HepG2 (cell line): ENCODE measurements around the gene BMP2K. TPM values are rescaled to one million over a fixed set of nuclear protein-coding genes. Genes with fewer than 3 reads are reported as not detected.

Source experiments
- ATAC-seq: fragments of 200-7000 bp; cut with Tn5 transposase; 3 replicates; pipeline ENCODE4 v1.9.1; 2020; ENCODE audit warnings: mild to moderate bottlenecking, moderate library complexity
- BruUV-seq: library from RNA; stranded (reverse); fragments of 400-500 nt; replicated peaks from 2 replicates; lab custom pipeline; 2021; lab: Mats Ljungman, UMichigan
- CTCF ChIA-PET: fragments of 300-600 bp; formaldehyde crosslinking; extraction: SDS; loops from one replicate; lab custom pipeline; 2021; ENCODE audit warnings: low total read pairs, inconsistent platforms, low intra/inter-chr PET ratio; lab: Yijun Ruan, JAX
- POLR2A ChIA-PET: fragments of 350-600 bp; sonication (Branson Sonifier 250); formaldehyde crosslinking; loops from one replicate; lab custom pipeline; 2020; ENCODE audit warnings: antibody characterized with exemption, inconsistent platforms; lab: Yijun Ruan, JAX
- DNase-seq: peaks from one replicate; pipeline ENCODE4 v3.0.0-alpha.2; 2015; ENCODE audit warnings: low spot score
- FAIRE-seq: peaks from 3 replicates; lab custom pipeline; 2011; peaks lifted over from hg19 to GRCh38; lab: Jason Lieb, UNC
- H2AFZ ChIP-seq: one replicate; pipeline ENCODE4 v1.6.1; 2011; ENCODE audit warnings: low read length, inconsistent platforms
- H3K27ac ChIP-seq: fragments of 300-600 bp; 3 replicates; pipeline ENCODE4 v1.8.0; 2011; ENCODE audit warnings: mixed run types, mild to moderate bottlenecking, mixed read lengths, low read length, inconsistent platforms; ENCODE audit not compliant: insufficient read depth; ENCODE audit errors: extremely low read length
- H3K27me3 ChIP-seq, 2 experiments: fragments of 200-600 bp in 1 of 2; 2 replicates in 1 of 2; 3 replicates in 1 of 2; pipeline versions ENCODE4 v1.6.0 to v1.8.0; 2011; ENCODE audit warnings: low read length in 2 of 2, mild to moderate bottlenecking in 2 of 2, moderate library complexity in 2 of 2, inconsistent platforms in 1 of 2; ENCODE audit not compliant: insufficient read depth in 2 of 2, control insufficient read depth in 1 of 2
- H3K36me3 ChIP-seq, 2 experiments: fragments of 200-600 bp in 1 of 2; replicated peaks in 1 of 2; 2 replicates in 1 of 2; 3 replicates in 1 of 2; pipeline versions ENCODE4 v1.5.1 to v1.8.0; 2011; ENCODE audit warnings: low read length in 2 of 2, inconsistent platforms in 1 of 2; ENCODE audit not compliant: insufficient read depth in 2 of 2, control insufficient read depth in 1 of 2
- H3K4me1 ChIP-seq: 2 replicates; pipeline ENCODE4 v1.5.1; 2012; ENCODE audit warnings: low read length, inconsistent platforms; ENCODE audit not compliant: insufficient read depth
- H3K4me2 ChIP-seq: 2 replicates; pipeline ENCODE4 v1.6.0; 2011; ENCODE audit warnings: low read depth, low read length, inconsistent platforms
- H3K4me3 ChIP-seq, 3 experiments: fragments of 200-600 bp in 1 of 3; sonication (generic), shearing (Covaris generic) in 1 of 3; replicated peaks in 1 of 3; 2 replicates each; pipeline ENCODE4 v1.5.1; 2011 to 2016; ENCODE audit warnings: low read length in 3 of 3, inconsistent platforms in 2 of 3, low read depth in 2 of 3, mild to moderate bottlenecking in 2 of 3, control low read depth in 1 of 3, mixed read lengths in 1 of 3; ENCODE audit not compliant: insufficient read depth in 1 of 3
- H3K79me2 ChIP-seq: one replicate; pipeline ENCODE4 v1.6.1; 2011; ENCODE audit warnings: low read length, inconsistent platforms; ENCODE audit not compliant: insufficient read depth
- H3K9ac ChIP-seq: 2 replicates; pipeline ENCODE4 v1.6.0; 2011; ENCODE audit warnings: mild to moderate bottlenecking, low read depth, low read length, inconsistent platforms; ENCODE audit not compliant: insufficient read depth
- H3K9me3 ChIP-seq: 2 replicates; pipeline ENCODE4 v1.5.1; 2012; ENCODE audit warnings: mild to moderate bottlenecking, low read length
- H4K20me1 ChIP-seq: 2 replicates; pipeline ENCODE4 v1.6.0; 2011; ENCODE audit warnings: inconsistent platforms, mild to moderate bottlenecking, low read length, moderate library complexity; ENCODE audit not compliant: insufficient read depth
- MIER2 ChIP-seq: IDR thresholded peaks from 2 replicates; pipeline ENCODE4 v1.6.1; 2016; ENCODE audit warnings: missing biosample characterization, missing genetic modification reagents
- ZNF574 ChIP-seq: sonication (generic); formaldehyde crosslinking; IDR thresholded peaks from 2 replicates; pipeline ENCODE4 v1.4.0; 2020; ENCODE audit warnings: missing genetic modification reagents
- WGBS: methylation state at CpG from one replicate; pipeline ENCODE4 v1.1.6; 2017; ENCODE audit warnings: low lambda C conversion rate; 5-methylcytosine and 5-hydroxymethylcytosine counted together
- in situ Hi-C: cut with HindIII; loops from 2 replicates; pipeline ENCODE4 v1.10.0; 2017; ENCODE audit warnings: low pct_unique_long_range_greater_than_20kb; ENCODE audit not compliant: extremely low pct_ligation_motif_present
- intact Hi-C: fragments of 100-400 bp; cut with micrococcal nuclease; formaldehyde crosslinking; loops from one replicate; pipeline ENCODE4 v1.10.0; 2022; ENCODE audit not compliant: unreplicated experiment
- polyA plus RNA-seq, 8 experiments: library from polyadenylated mRNA; depleted of rRNA in 3 of 8; stranded (reverse) in 7 of 8; unstranded in 1 of 8; fragments of >200 nt; fragmentation: Illumina TruSeq in 4 of 8; extraction: Trizol in 4 of 8; gene quantifications; 2 replicates each; pipeline versions ENCODE4 v1.2.1 to v1.2.3, GENCODE V29; 2011 to 2016; ENCODE audit warnings: low read depth in 4 of 8, missing spikeins in 1 of 8, mixed read lengths in 1 of 8; ENCODE audit not compliant: insufficient read depth in 1 of 8
- total RNA-seq, 5 experiments: library from RNA; depleted of rRNA; stranded (reverse); fragments of >200 nt; fragmentation: Illumina TruSeq; extraction: Trizol; gene quantifications; 2 replicates each; pipeline ENCODE4 v1.2.3, GENCODE V29; 2016; ENCODE audit warnings: low read depth in 1 of 5

Gene BMP2K
- total and polyA plus RNA-seq, 2 of the 13 experiments (the other 11 are each of a cell fraction or from before 2014, with no cell fraction given) = 8.6 to 15.2 TPM

DNA sequence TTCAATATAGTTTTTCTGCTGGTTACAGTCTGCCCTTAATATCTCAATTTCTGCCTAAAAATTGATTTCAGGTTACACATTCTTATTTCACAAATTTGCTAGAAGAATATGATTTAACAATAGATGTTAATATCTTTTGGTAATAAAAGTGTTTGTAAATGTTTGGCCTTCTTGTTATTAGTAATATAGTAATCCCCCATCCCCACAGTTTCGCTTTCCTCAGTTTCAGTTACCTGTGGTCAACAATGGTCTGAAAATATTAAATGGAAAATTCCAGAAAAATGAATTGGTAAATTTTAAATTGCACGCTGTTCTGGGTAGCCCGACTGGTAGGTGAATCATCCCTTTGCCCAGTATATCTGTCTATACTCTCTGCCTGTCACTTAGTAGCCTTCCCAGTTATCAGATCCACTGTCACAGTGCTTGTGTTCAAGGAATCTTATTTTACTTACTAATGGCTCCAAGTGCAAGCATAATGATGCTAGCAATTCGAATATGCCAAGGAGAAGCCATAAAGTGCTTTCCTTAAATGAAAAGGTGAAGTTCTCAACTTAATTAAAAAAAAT lies 3.5 kb upstream of the BMP2K start (continued):
- no peak for TF ChIP-seq ZNF574

GRCh38 chr4:78774417-78774816 lies 1.7 kb upstream of the BMP2K start:
- ChIA-PET CTCF (no interaction called here), POLR2A (interaction anchor here (0.7 to 1.2 kb wide), 6 partner anchors 16 to 912 kb away, joined by 3 to 8 read pairs (median 4); partner anchors contain the start of gene MRPL1)
- Histone ChIP-seq H3K36me3 (no peaks in the 10 kb centered on the region), H3K79me2 (peaks cover 29% of the 10 kb centered on the region), H2AFZ (no peak overlapping the region), H3K9me3 (no peaks in the 10 kb centered on the region), H3K4me1 (peaks cover 26% of the 10 kb centered on the region), H3K4me2 (peak overlapping the region; percentile 100), H3K9ac (no peak overlapping the region), H3K27me3 (no peaks in the 10 kb centered on the region; a peak in 1 of 5 replicates), H3K27ac (no peak overlapping the region), H3K4me3 (peak overlapping the region in 1 of 3 experiments; percentile 83; a peak in 1 of 6 replicates), H4K20me1 (peaks cover 6% of the 10 kb centered on the region)
- TF ChIP-seq MIER2 (CRISPR knock-in tag) = no peak
- intact Hi-C loops (loop anchor here (10.0 kb wide), 1 partner anchor 160 kb away; no protein-coding TSS in a partner anchor), in situ Hi-C loops (no loop called here)
- FAIRE-seq (no peak), DNase-seq (no peak), ATAC-seq (no peak)
- WGBS = 58% methylated on average over 3 of the region's 3 CpGs
- BruUV-seq = no TSS peak
